K562 (cell line): ENCODE measurements around the gene FOCAD. TPM values are rescaled to one million over a fixed set of nuclear protein-coding genes. Genes with fewer than 3 reads are reported as not detected.

ENCODE experiments used
- ATF7 ChIP-seq: fragments of 450-650 bp; IDR thresholded peaks from 2 replicates; pipeline ENCODE4 v1.7.1; 2014; ENCODE audit warnings: mild to moderate bottlenecking, moderate library complexity
- CCNT2 ChIP-seq: IDR thresholded peaks from 2 replicates; pipeline ENCODE4 v1.6.1; 2011; ENCODE audit warnings: borderline replicate concordance, low read depth, mild to moderate bottlenecking, moderate library complexity, mixed read lengths, low read length; ENCODE audit not compliant: insufficient read length; ENCODE audit errors: extremely low read depth
- CREB3L1 ChIP-seq: fragments of 450-650 bp; IDR thresholded peaks from 2 replicates; pipeline ENCODE4 v1.6.1; 2014; ENCODE audit warnings: low read depth, mild to moderate bottlenecking, moderate library complexity, borderline replicate concordance
- CREM ChIP-seq: IDR thresholded peaks from 2 replicates; pipeline ENCODE4 v1.6.1; 2014; ENCODE audit warnings: antibody characterized with exemption, low read depth
- CTBP1 ChIP-seq: fragments of 450-650 bp; IDR thresholded peaks from 2 replicates; pipeline ENCODE4 v1.6.1; 2016; ENCODE audit warnings: borderline replicate concordance
- CXXC5 ChIP-seq: fragments of 250-450 bp; sonication (Bioruptor Pico); IDR thresholded peaks from 2 replicates; pipeline ENCODE4 v1.8.0; 2022; ENCODE audit warnings: inconsistent platforms, mild to moderate bottlenecking, moderate library complexity
- EGR1 ChIP-seq: fragments of 450-650 bp; conservative IDR thresholded peaks from 2 replicates; pipeline ENCODE4 v1.6.1; 2017; ENCODE audit warnings: mild to moderate bottlenecking
- FOSL1 ChIP-seq: fragments of 200-800 bp; sonication (Bioruptor generic); conservative IDR thresholded peaks from 2 replicates; pipeline ENCODE4 v1.6.1; 2016; ENCODE audit warnings: missing genetic modification characterization, missing compliant biosample characterization
- HMGN3 ChIP-seq: IDR thresholded peaks from 2 replicates; pipeline ENCODE4 v1.6.1; 2011; ENCODE audit warnings: borderline replicate concordance, low read depth, mild to moderate bottlenecking, mixed read lengths, low read length; ENCODE audit not compliant: insufficient read length; ENCODE audit errors: extremely low read depth
- IRF2 ChIP-seq: sonication (generic); formaldehyde crosslinking; IDR thresholded peaks from 2 replicates; pipeline ENCODE4 v1.8.1; 2022; ENCODE audit warnings: mild to moderate bottlenecking, missing genetic modification reagents
- KDM4B ChIP-seq, 2 experiments: fragments of 450-650 bp in 1 of 2; sonication (generic) in 1 of 2; IDR thresholded peaks; 2 replicates each; pipeline ENCODE4 v1.6.1; 2016 to 2017; ENCODE audit warnings: borderline replicate concordance in 2 of 2, antibody characterized with exemption in 1 of 2, low read depth in 1 of 2, mild to moderate bottlenecking in 1 of 2
- KDM5B ChIP-seq: fragments of 200-600 bp; sonication (generic); IDR thresholded peaks from 2 replicates; pipeline ENCODE4 v1.6.1; 2012; ENCODE audit warnings: low read depth, mild to moderate bottlenecking, moderate library complexity, low read length, control low read depth, inconsistent platforms; ENCODE audit not compliant: insufficient replicate concordance
- L3MBTL2 ChIP-seq: fragments of 450-650 bp; IDR thresholded peaks from 2 replicates; pipeline ENCODE4 v1.6.1; 2016; ENCODE audit warnings: mild to moderate bottlenecking, moderate library complexity
- MEIS2 ChIP-seq: fragments of 450-650 bp; IDR thresholded peaks from 2 replicates; pipeline ENCODE4 v1.6.1; 2014; ENCODE audit warnings: mild to moderate bottlenecking; ENCODE audit not compliant: partially characterized antibody
- POLR2AphosphoS5 ChIP-seq: IDR thresholded peaks from 2 replicates; pipeline ENCODE4 v1.6.1; 2011; ENCODE audit warnings: mild to moderate bottlenecking, low read depth, low read length, moderate library complexity; ENCODE audit not compliant: control insufficient read depth, insufficient read depth
- POLR2G ChIP-seq: fragments of 200-400 bp; formaldehyde crosslinking; IDR thresholded peaks from 2 replicates; pipeline ENCODE4 v1.6.1; 2017; ENCODE audit warnings: low read depth, mild to moderate bottlenecking, antibody characterized with exemption, low read length, moderate library complexity
- POLR2H ChIP-seq: IDR thresholded peaks from 2 replicates; pipeline ENCODE4 v1.6.1; 2016; ENCODE audit warnings: missing genetic modification characterization, low read depth, mild to moderate bottlenecking, control low read depth, missing compliant biosample characterization, moderate library complexity
- SAP30 ChIP-seq: fragments of 200-600 bp; sonication (generic); IDR thresholded peaks from 2 replicates; pipeline ENCODE4 v1.6.1; 2012; ENCODE audit warnings: borderline replicate concordance, low read depth, mild to moderate bottlenecking, moderate library complexity, low read length, control low read depth, inconsistent platforms; ENCODE audit not compliant: insufficient read depth, poor library complexity, severe bottlenecking
- SIN3B ChIP-seq: fragments of 450-650 bp; IDR thresholded peaks from 2 replicates; pipeline ENCODE4 v1.6.1; 2017; ENCODE audit warnings: low read depth, mild to moderate bottlenecking, moderate library complexity
- SMAD4 ChIP-seq: fragments of 250-450 bp; sonication (Bioruptor Pico); conservative IDR thresholded peaks from 2 replicates; pipeline ENCODE4 v1.8.0; 2021; ENCODE audit warnings: inconsistent platforms, mild to moderate bottlenecking, moderate library complexity
- SMARCE1 ChIP-seq: fragments of 450-650 bp; IDR thresholded peaks from 2 replicates; pipeline ENCODE4 v1.7.1; 2016; ENCODE audit warnings: mild to moderate bottlenecking
- STAT5A ChIP-seq: IDR thresholded peaks from 2 replicates; pipeline ENCODE4 v1.6.1; 2012; ENCODE audit warnings: low read length, inconsistent platforms, borderline replicate concordance
- ZBTB7A ChIP-seq: IDR thresholded peaks from 2 replicates; pipeline ENCODE4 v1.6.1; 2011; ENCODE audit warnings: low read depth, mild to moderate bottlenecking, low read length, moderate library complexity, borderline replicate concordance; ENCODE audit not compliant: control insufficient read depth
- ZFX ChIP-seq: sonication (generic); formaldehyde crosslinking; IDR thresholded peaks from 2 replicates; pipeline ENCODE4 v1.8.0; 2022; ENCODE audit warnings: mild to moderate bottlenecking, missing genetic modification reagents, moderate library complexity
- polyA plus RNA-seq, 8 experiments: library from polyadenylated mRNA; depleted of rRNA in 4 of 8; stranded (reverse) in 5 of 8; unstranded in 3 of 8; fragments of >200 nt; fragmentation: Nextera tagmentation in 2 of 8; fragmentation: Illumina TruSeq in 1 of 8; extraction: Ambion mirVana in 2 of 8; extraction: Trizol in 1 of 8; gene quantifications; 2 replicates each; pipeline versions ENCODE4 v1.2.1 to v1.2.3, GENCODE V29; 2011 to 2014; ENCODE audit warnings: inconsistent platforms in 1 of 8, missing spikeins in 1 of 8
- total RNA-seq, 7 experiments: library from RNA; depleted of rRNA in 6 of 7; stranded (reverse); fragments of >200 nt in 6 of 7; fragmentation: Illumina TruSeq in 2 of 7; extraction: Trizol in 2 of 7; gene quantifications; 2 replicates each; pipeline versions ENCODE4 v1.2.1 to v1.2.3, GENCODE V29; 2011 to 2021; ENCODE audit warnings: low replicate concordance in 1 of 7
- TF ChIP-seq, protein P1 (sequence below): sonication (generic); formaldehyde crosslinking; IDR thresholded peaks from 2 replicates; pipeline ENCODE4 v1.8.0; 2022; ENCODE audit warnings: mild to moderate bottlenecking, missing genetic modification reagents

FOCAD gene
- total and polyA plus RNA-seq, 9 of the 15 experiments (the other 6 are each of a cell fraction or from before 2014, with no cell fraction given): 0.13 to 2.4 (median 1.6) TPM

GRCh38 chr9:20684035-20684874, at the start of gene FOCAD (continued):
- TF ChIP-seq POLR2AphosphoS5 (peak; percentile 44; the same call in 1 of the 2 replicates), SMARCE1 (no peak), FOSL1 (tag) (peak; percentile 60; the same call in 1 of the 2 replicates), HMGN3 (peak; percentile 50), CCNT2 (peak; percentile 56), L3MBTL2 (peak; percentile 62; the same call in 1 of the 2 replicates), STAT5A (no peak), SMAD4 (CRISPR knock-in tag) (0 out of 2 replicates have a peak, but pooled peaks have one; percentile 46), ATF7 (0 out of 2 replicates have a peak, but pooled peaks have one; percentile 26), CXXC5 (CRISPR knock-in tag) (peak; percentile 67), KDM4B (IDR thresholded peaks at IDR 0.05; ENCODE audit: borderline replicate concordance in 2 of 2, low read depth in 1 of 2) (no peak), POLR2G (peak; percentile 99), CTBP1 (0 out of 2 replicates have a peak, but pooled peaks have one; percentile 23), POLR2H (tag) (peak; percentile 70; the same call in 1 of the 2 replicates), MEIS2 (peak; percentile 65), ZFX (peak; percentile 90), CREB3L1 (peak; percentile 76; the same call in 1 of the 2 replicates), SAP30 (peak; percentile 51), CREM (peak; percentile 55; the same call in 1 of the 2 replicates), SIN3B (peak; percentile 25; the same call in 1 of the 2 replicates), EGR1 (peak; percentile 89), IRF2 (CRISPR knock-in tag) (no peak), ZBTB7A (peak; percentile 30; the same call in 1 of the 2 replicates), KDM5B (peak; percentile 93)
- TF ChIP-seq, protein P1, sequence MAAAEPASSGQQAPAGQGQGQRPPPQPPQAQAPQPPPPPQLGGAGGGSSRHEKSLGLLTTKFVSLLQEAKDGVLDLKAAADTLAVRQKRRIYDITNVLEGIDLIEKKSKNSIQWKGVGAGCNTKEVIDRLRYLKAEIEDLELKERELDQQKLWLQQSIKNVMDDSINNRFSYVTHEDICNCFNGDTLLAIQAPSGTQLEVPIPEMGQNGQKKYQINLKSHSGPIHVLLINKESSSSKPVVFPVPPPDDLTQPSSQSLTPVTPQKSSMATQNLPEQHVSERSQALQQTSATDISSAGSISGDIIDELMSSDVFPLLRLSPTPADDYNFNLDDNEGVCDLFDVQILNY (CRISPR knock-in tag): no peak
